Activated naive CD4-positive, alpha-beta T cell treated with anti-CD3 and anti-CD28 coated beads, Interleukin-2, amount 10 ng/mL, durations not matched to agents 7 days and 5 days (primary cell): Measurements from ENCODE around the gene PTX4.
"Not testable (repeated sequence)": the region's sequence is repeated elsewhere in the genome, so short reads cannot be mapped to it uniquely, and the experiment has no call there.

Source experiments
- CTCF ChIA-PET: fragments of 350-600 bp; sonication (Branson Sonifier 250); formaldehyde crosslinking; loops from one replicate; lab custom pipeline; 2021; ENCODE audit warnings: antibody characterized with exemption; lab: Charles Lee
- DNase-seq: peaks from one replicate; pipeline ENCODE4 v3.0.0-alpha.2; 2020
- H3K27ac Mint-ChIP-seq: one replicate; pipeline ENCODE4 v1.8.0; 2021; ENCODE audit warnings: mild to moderate bottlenecking, moderate library complexity, mixed read lengths
- H3K27me3 Mint-ChIP-seq: one replicate; pipeline ENCODE4 v1.8.0; 2021; ENCODE audit warnings: mild to moderate bottlenecking, mixed read lengths
- H3K36me3 Mint-ChIP-seq: one replicate; pipeline ENCODE4 v1.8.0; 2021; ENCODE audit warnings: mixed read lengths
- H3K4me1 Mint-ChIP-seq: one replicate; pipeline ENCODE4 v1.8.0; 2021; ENCODE audit warnings: mixed read lengths
- H3K4me3 Mint-ChIP-seq: one replicate; pipeline ENCODE4 v1.8.0; 2021; ENCODE audit warnings: mild to moderate bottlenecking, moderate library complexity, mixed read lengths
- H3K9me3 Mint-ChIP-seq: one replicate; pipeline ENCODE4 v1.8.0; 2021; ENCODE audit warnings: mixed read lengths

The PTX4 gene

DNA sequence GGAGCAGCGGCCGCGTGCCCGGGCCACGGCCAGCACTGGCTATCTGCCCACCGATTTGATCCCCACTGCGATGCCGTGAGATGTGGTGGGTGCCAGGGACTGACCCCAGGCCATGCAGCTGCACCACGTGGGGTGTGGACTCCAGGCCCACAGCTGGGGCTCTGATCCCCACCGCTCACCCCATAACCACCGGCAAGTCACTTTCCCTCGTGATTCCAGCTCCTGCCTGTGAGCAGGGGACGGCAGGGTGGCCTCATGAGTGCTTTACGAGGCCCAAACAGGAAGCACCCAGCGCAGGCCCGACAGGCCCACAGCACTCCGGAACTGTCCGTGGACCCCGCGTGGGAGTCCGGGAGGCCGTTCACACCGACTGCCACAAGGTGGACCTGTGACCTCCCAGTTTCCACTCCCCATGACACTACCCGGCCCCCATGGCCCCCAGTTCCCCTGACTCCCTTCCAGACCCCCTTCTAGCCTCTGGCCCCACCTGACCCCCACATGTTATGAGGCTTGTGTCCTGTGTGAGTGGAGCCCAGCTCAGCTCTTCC, 616 bp downstream of the PTX4 start:
- H3K9me3 Mint-ChIP-seq, result no peaks in the 10 kb centered on the region
- peaks cover 8% of the 10 kb centered on the region for H3K4me1 Mint-ChIP-seq
- no peaks in the 10 kb centered on the region for H3K36me3 Mint-ChIP-seq
- peaks cover 13% of the 10 kb centered on the region for H3K27me3 Mint-ChIP-seq
- CTCF ChIA-PET, result no interaction called here
- H3K27ac Mint-ChIP-seq, result no peak overlapping the region
- H3K4me3 Mint-ChIP-seq, result no peak overlapping the region
- no peak for DNase-seq

- Mint-ChIP-seq H3K27me3 (peaks cover 15% of the 10 kb centered on the region), H3K4me3 (no peak overlapping the region), H3K9me3 (no peaks in the 10 kb centered on the region), H3K27ac (no peak overlapping the region), H3K36me3 (no peaks in the 10 kb centered on the region), H3K4me1 (peaks cover 3% of the 10 kb centered on the region)
- CTCF ChIA-PET, result no interaction called here
- DNase-seq, result no peak
Measured at GRCh38 chr16:1487395-1488053, 1.2 kb downstream of the PTX4 start.

- no peak overlapping the region for H3K27ac Mint-ChIP-seq
- no peaks in the 10 kb centered on the region for H3K4me1 Mint-ChIP-seq
- CTCF ChIA-PET, result no interaction called here
- H3K36me3 Mint-ChIP-seq, result no peaks in the 10 kb centered on the region
- DNase-seq, result no peak
- H3K4me3 Mint-ChIP-seq, result no peak overlapping the region
- H3K9me3 Mint-ChIP-seq, result no peaks in the 10 kb centered on the region
- peaks cover 23% of the 10 kb centered on the region for H3K27me3 Mint-ChIP-seq
Measured at GRCh38 chr16:1486551-1487390, 2.0 kb downstream of the PTX4 start.

GRCh38 chr16:1485847-1486496, 2.8 kb downstream of the PTX4 start:
- no peak overlapping the region for H3K4me3 Mint-ChIP-seq
- no peaks in the 10 kb centered on the region for H3K9me3 Mint-ChIP-seq
- H3K27ac Mint-ChIP-seq, result no peak overlapping the region
- no peak for DNase-seq
- H3K27me3 Mint-ChIP-seq, result peaks cover 31% of the 10 kb centered on the region
- no peaks in the 10 kb centered on the region for H3K4me1 Mint-ChIP-seq
- H3K36me3 Mint-ChIP-seq, result no peaks in the 10 kb centered on the region
- CTCF ChIA-PET, result no interaction called here

DNA sequence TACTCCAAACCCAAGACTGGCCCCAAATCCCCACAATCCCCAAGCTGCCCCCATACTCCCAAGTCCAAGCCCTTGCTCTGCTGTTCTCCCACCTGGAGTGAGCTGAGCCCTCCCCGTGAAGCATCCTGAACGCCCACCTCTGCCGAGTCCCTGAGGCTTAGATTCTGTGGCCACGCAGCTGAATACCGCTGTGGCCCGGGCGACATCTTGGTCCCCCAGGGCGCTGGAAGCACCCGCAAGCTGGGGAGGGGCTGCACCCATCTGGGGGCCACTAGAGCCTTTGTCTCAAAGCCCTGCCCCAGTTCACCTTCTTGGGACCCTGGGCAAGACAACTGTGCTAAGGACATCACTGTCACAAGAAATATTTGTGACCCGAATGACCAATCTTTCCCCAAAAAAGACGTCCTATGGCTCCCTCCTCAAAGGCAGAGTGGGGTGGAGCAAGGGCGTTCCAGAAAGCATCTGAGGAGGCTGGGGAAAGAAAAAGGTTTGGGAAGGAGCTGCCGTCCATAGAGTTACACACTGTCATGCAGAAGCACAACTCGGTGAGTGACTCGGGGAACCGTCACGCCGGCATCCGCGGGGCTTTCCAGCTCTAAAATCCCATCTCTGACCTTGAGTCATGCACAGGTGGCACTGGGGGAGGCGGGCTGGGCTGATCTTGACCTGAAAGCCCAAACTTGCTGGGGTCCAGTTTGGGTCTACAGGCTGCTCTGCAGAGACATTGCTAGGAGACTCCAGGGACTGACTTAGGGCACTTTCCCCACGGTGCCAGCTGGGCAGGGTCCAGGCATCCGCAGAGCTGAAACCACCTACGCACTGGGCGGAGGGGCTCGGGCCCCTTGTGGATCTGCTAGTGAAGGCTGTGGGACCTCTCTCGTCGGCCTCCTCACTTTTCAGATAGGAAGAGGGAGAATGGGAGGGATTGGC, 6.6 kb downstream of the PTX4 start:
- peaks cover 40% of the 10 kb centered on the region for H3K27me3 Mint-ChIP-seq
- no peaks in the 10 kb centered on the region for H3K4me1 Mint-ChIP-seq
- DNase-seq, result no peak
- H3K27ac Mint-ChIP-seq, result no peak overlapping the region
- H3K4me3 Mint-ChIP-seq, result no peak overlapping the region
- no peaks in the 10 kb centered on the region for H3K9me3 Mint-ChIP-seq
- H3K36me3 Mint-ChIP-seq, result no peaks in the 10 kb centered on the region
- CTCF ChIA-PET, result no interaction called here

DNA sequence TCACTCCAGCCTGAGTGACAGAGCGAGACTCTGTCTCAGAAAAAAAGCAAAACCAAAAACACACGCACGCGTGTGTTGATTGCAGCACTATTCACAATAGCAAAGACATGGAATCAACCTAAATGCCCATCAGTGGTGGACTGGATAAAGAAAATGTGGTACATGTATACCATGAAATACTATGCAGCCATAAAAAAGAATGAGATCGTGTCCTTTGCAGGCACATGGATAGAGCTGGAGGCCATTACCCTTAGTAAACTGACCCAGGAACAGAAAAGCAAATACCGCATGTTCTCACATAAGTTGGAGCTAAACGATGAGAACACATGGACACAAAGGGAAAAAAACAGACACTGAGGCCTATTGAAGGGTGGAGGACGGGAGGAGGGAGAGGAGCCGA, 9.8 kb downstream of the PTX4 start:
- H3K4me3 Mint-ChIP-seq, DNase-seq, H3K9me3 Mint-ChIP-seq, H3K27ac Mint-ChIP-seq, CTCF ChIA-PET, H3K36me3 Mint-ChIP-seq: not testable (repeated sequence)
- peaks cover 35% of the 10 kb centered on the region for H3K27me3 Mint-ChIP-seq
- H3K4me1 Mint-ChIP-seq, result peaks cover 11% of the 10 kb centered on the region

- H3K27me3 Mint-ChIP-seq, result peaks cover 20% of the 10 kb centered on the region
- peaks cover 25% of the 10 kb centered on the region for H3K4me1 Mint-ChIP-seq
- no peak overlapping the region for H3K4me3 Mint-ChIP-seq
- CTCF ChIA-PET, result no interaction called here
- H3K9me3 Mint-ChIP-seq, result no peaks in the 10 kb centered on the region
- no peak overlapping the region for H3K27ac Mint-ChIP-seq
- no peak for DNase-seq
- peaks cover 2% of the 10 kb centered on the region for H3K36me3 Mint-ChIP-seq
Measured at GRCh38 chr16:1477033-1477432, 11.7 kb downstream of the PTX4 start.

DNA sequence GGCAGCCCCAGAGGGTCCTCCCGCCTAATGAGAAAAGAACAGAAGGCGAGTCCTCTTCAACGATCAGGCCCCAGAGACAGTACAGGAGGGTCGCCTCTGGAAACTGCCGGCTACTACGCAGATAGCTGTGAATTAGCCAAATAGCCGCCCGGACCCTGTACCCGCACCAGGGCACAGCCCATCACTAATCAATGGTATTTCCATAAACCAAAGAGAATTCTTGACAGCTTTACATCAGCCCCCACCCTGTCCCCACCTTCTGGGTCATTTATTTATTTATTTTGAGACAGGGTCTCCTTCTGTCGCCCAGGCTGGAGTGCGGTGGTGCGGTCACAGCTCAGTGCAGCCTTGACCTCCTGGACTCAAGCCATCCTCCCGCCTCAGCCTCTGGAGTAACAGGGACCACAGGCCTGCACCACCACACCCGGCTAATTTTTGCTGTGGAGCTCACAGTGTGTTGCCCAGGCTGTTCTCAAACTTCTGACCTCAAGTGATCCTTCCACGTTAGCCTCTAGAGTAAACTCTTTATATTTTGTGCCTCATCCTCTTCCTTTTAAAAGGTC, 13.1 kb downstream of the PTX4 start:
- Mint-ChIP-seq H3K4me1 (peaks cover 34% of the 10 kb centered on the region), H3K27ac (peak overlapping the region; percentile 88), H3K27me3 (peaks cover 6% of the 10 kb centered on the region), H3K4me3 (peak overlapping the region; percentile 83), H3K9me3 (no peaks in the 10 kb centered on the region), H3K36me3 (peaks cover 2% of the 10 kb centered on the region)
- CTCF ChIA-PET, result no interaction called here
- DNase-seq, result no peak

DNA sequence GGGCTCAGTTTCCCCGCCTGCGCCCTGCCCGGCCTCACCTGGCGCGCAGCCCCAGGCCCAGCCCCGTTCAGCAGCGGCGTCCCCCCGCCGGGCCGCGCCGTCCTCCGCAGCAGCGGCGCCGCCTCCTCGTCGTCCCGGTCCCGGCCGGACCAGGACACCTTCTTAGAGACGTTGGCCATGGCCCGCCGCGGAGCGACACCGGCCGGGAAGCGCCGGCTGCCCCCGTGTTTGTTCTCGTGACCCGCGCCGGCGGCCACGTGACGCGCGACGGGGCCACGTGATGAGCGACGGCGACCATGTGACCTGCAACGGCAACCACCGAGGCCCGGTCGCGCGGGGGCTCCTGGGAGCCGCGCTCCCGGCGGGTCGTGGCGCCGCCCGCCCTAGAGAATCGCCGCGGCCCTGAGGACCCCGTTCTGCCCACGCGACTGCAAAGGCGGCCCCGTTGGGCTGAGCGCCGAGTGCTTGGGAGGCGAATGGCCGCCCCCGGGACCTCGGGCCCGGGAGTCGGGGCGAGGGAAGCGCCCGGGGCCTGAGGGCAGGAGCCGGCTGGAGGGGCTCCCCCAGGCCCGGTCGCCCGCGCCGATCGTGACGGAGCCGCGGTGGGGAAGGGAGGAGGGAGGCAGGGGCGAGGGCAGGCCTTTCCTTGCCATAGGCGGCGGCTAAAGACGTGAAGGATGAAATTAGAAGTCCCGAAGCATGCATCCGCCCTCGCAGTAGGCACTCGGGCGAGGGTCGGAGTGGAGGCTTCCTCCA, 13.8 kb downstream of the PTX4 start, which contains the start of gene CLCN7:
Gene CLCN7, minus strand, starts transcription at position 233 of the 756 bp plus-strand sequence. Its CDS starts 54 bp downstream, at position 179.
- peaks cover 34% of the 10 kb centered on the region for H3K4me1 Mint-ChIP-seq
- H3K9me3 Mint-ChIP-seq, result no peaks in the 10 kb centered on the region
- CTCF ChIA-PET, result no interaction called here

GRCh38 chr16:1474082-1474795, 14.5 kb downstream of the PTX4 start:
- peaks cover 2% of the 10 kb centered on the region for H3K36me3 Mint-ChIP-seq
- DNase-seq, result no peak
- H3K27me3 Mint-ChIP-seq, result peaks cover 5% of the 10 kb centered on the region
- CTCF ChIA-PET, result no interaction called here
- no peaks in the 10 kb centered on the region for H3K9me3 Mint-ChIP-seq
- H3K4me1 Mint-ChIP-seq, result peaks cover 36% of the 10 kb centered on the region
- peak overlapping the region; percentile 83 for H3K4me3 Mint-ChIP-seq
- peak overlapping the region; percentile 74 for H3K27ac Mint-ChIP-seq

More for the DNA sequence above, 13.8 kb downstream of the PTX4 start, which contains the start of gene CLCN7:
- peaks cover 5% of the 10 kb centered on the region for H3K27me3 Mint-ChIP-seq
- peak; percentile 93 for DNase-seq
- peak within 1 kb of the TSS; percentile 83 for H3K4me3 Mint-ChIP-seq
- H3K27ac Mint-ChIP-seq, result peak within 1 kb of the TSS; percentile 88
- peaks cover 2% of the 10 kb centered on the region for H3K36me3 Mint-ChIP-seq

DNA sequence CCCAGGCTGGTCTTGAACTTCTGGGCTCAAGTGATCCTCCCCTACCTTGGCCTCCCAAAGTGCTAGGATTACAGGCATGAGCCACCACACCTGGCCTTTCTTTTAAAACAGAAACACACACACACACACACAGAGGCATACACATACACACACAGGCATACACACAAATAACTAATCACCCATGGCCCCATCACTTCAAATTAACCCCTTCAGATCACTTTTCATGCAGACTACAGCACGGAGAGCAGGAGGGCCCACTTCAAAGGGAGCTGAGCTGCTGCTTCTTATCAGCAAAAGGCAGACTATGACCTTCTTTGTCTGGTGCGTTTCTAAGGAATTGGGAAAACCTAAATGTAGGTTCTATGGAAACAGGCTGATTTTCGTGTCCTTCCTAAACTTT, 15.8 kb downstream of the PTX4 start:
- CTCF ChIA-PET, result no interaction called here
- Mint-ChIP-seq H3K27ac (no peak overlapping the region), H3K4me1 (peaks cover 36% of the 10 kb centered on the region)

GRCh38 chr16:1471569-1472194, 17.1 kb downstream of the PTX4 start:
- CTCF ChIA-PET, result no interaction called here
- H3K9me3 Mint-ChIP-seq, result no peaks in the 10 kb centered on the region
- no peak overlapping the region for H3K27ac Mint-ChIP-seq
- peaks cover 2% of the 10 kb centered on the region for H3K36me3 Mint-ChIP-seq
- H3K4me3 Mint-ChIP-seq, result no peak overlapping the region
- peaks cover 36% of the 10 kb centered on the region for H3K4me1 Mint-ChIP-seq
- no peak for DNase-seq
- no peaks in the 10 kb centered on the region for H3K27me3 Mint-ChIP-seq

More for the DNA sequence above, 15.8 kb downstream of the PTX4 start:
- H3K27me3 Mint-ChIP-seq, result peaks cover 1% of the 10 kb centered on the region
- H3K9me3 Mint-ChIP-seq, result no peaks in the 10 kb centered on the region
- H3K36me3 Mint-ChIP-seq, result peaks cover 2% of the 10 kb centered on the region
- DNase-seq, result no peak
- peak overlapping the region; percentile 46 for H3K4me3 Mint-ChIP-seq
